Brain pericyte (primary cell): ENCODE measurements around the gene NPM1.
"Not testable (repeated sequence)": the region's sequence is repeated elsewhere in the genome, so short reads cannot be mapped to it uniquely, and the experiment has no call there.

Experiments
- DNase-seq: peaks from one replicate; pipeline ENCODE4 v3.0.0-alpha.2; 2012; ENCODE audit warnings: low read depth, low spot score

The NPM1 gene

GRCh38 chr5:171387345-171387969 is at the start of gene NPM1:
NPM1 (plus strand) TSS chr5:171387849; CDS start chr5:171387949, 100 bp downstream.
- peak; percentile 98 for DNase-seq

GRCh38 chr5:171340042-171340441 is 47.6 kb upstream of the NPM1 start:
- DNase-seq = no peak

- no peak for DNase-seq
Measured at GRCh38 chr5:171340491-171340890, 47.2 kb upstream of the NPM1 start.

GRCh38 chr5:171342362-171343111 is 45.1 kb upstream of the NPM1 start:
- no peak for DNase-seq

- no peak for DNase-seq
Measured at GRCh38 chr5:171344936-171345608, 42.6 kb upstream of the NPM1 start.

- DNase-seq = no peak
Measured at GRCh38 chr5:171351536-171352073, 36.0 kb upstream of the NPM1 start.

GRCh38 chr5:171355302-171355724 is 32.3 kb upstream of the NPM1 start:
- DNase-seq = no peak

GRCh38 chr5:171357843-171358242 is 29.8 kb upstream of the NPM1 start:
- no peak for DNase-seq

GRCh38 chr5:171361151-171361550 is 26.5 kb upstream of the NPM1 start:
- DNase-seq = not testable (repeated sequence)

GRCh38 chr5:171363249-171363648 is 24.4 kb upstream of the NPM1 start:
- DNase-seq = not testable (repeated sequence)

- no peak for DNase-seq
Measured at GRCh38 chr5:171363846-171364245, 23.8 kb upstream of the NPM1 start.

- DNase-seq = no peak
Measured at GRCh38 chr5:171365351-171365750, 22.3 kb upstream of the NPM1 start.

- DNase-seq = no peak
Measured at GRCh38 chr5:171366645-171367044, 21.0 kb upstream of the NPM1 start.

GRCh38 chr5:171367424-171368370 is 20.0 kb upstream of the NPM1 start:
- no peak for DNase-seq

- no peak for DNase-seq
Measured at GRCh38 chr5:171369056-171369455, 18.6 kb upstream of the NPM1 start.

GRCh38 chr5:171369898-171370297 is 17.8 kb upstream of the NPM1 start:
- no peak for DNase-seq

GRCh38 chr5:171370881-171371280 is 16.8 kb upstream of the NPM1 start:
- not testable (repeated sequence) for DNase-seq

- no peak for DNase-seq
Measured at GRCh38 chr5:171371326-171371725, 16.3 kb upstream of the NPM1 start.

GRCh38 chr5:171379961-171380360 is 7.7 kb upstream of the NPM1 start:
- DNase-seq = no peak

- DNase-seq = not testable (repeated sequence)
Measured at GRCh38 chr5:171384416-171384815, 3.2 kb upstream of the NPM1 start.

GRCh38 chr5:171384999-171385398 is 2.6 kb upstream of the NPM1 start:
- not testable (repeated sequence) for DNase-seq
